Measurements from ENCODE around the gene PITPNM2. TPM values are rescaled to one million over a fixed set of nuclear protein-coding genes. Genes with fewer than 3 reads are reported as not detected.
A peak's percentile ranks its signal among the peaks of the same experiment; 100 is the strongest.

The PITPNM2 gene
- total and polyA plus RNA-seq, 9 donors: 3.0 to 6.5 (median 5.5) TPM

DNA sequence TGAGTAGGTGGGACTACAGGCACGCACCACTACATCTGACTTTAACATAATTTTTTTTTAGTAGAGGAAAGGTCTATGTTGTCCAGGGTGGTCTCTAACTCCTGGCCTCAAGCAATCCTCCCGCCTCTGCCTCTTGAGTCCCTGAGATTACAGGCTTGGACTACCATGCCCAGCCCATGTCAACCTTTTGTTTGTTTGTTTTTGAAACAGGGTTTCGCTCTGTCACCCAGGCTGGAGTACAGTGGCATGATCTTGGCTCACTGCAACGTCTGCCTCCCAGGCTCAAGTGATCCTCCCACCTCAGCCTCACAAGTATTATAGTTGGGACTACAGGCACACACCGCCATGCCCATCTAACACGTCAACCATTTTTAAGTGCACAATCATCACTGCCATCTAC lies 29.2 kb downstream of the PITPNM2 start:
- H3K9me3 ChIP-seq (replicated peaks; ENCODE audit: control insufficient read depth, low read depth, low read length): no peaks in the 10 kb centered on the region
- H3K36me3 ChIP-seq (ENCODE audit: control insufficient read depth, insufficient read depth, low read length): no peaks in the 10 kb centered on the region
- no peak for DNase-seq
- no peaks in the 10 kb centered on the region for H3K27me3 ChIP-seq (ENCODE audit: control insufficient read depth, insufficient read depth, low read length)
- no peak overlapping the region for H3K4me3 ChIP-seq (ENCODE audit: low read length)
- no peak overlapping the region for H3K27ac ChIP-seq (ENCODE audit: low read length)
- WGBS (ENCODE audit: insufficient coverage): 85% methylated on average over 4 of the region's 6 CpGs
- peaks cover 16% of the 10 kb centered on the region for H3K4me1 ChIP-seq (ENCODE audit: control insufficient read depth, insufficient read depth, low read length)

DNA sequence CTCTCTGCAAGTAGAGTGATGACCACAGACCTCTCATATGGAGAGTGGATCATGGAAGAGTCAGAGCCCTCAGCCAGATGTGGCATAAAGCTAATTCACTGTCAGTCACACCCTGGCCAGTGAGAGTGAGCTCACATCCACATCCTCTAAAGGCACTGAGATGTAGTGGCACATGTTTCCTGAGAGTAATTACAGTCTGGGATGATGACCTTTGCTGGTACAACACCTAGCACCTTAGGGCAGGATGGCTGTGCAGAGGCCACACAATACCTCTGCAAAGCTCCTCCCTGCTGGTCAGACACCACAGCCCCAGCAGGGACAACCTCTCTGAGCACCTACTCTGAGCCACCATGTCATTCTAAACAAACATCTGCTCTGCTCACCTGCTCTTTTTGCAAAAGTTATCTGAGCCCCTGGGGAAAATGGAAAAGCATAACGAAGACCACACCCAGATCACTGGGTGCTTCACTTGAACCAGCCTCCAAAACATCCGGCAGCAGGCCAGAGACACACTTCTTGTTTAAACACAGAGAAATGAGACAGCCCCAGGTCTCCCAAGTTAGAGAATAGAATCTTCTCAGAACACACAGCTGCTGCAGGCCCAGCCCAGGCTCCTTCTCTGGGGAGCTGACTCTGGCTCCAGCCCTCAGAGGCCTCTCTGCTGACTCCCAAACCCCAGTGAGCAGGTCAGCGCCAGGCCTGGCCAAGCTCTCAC lies 30.3 kb downstream of the PITPNM2 start:
- H3K4me3 ChIP-seq (ENCODE audit: low read length): no peak overlapping the region
- H3K27ac ChIP-seq (ENCODE audit: low read length): no peak overlapping the region
- no peaks in the 10 kb centered on the region for H3K36me3 ChIP-seq (ENCODE audit: control insufficient read depth, insufficient read depth, low read length)
- 69% methylated on average over 3 of the region's 3 CpGs for WGBS (ENCODE audit: insufficient coverage)
- peaks cover 18% of the 10 kb centered on the region for H3K4me1 ChIP-seq (ENCODE audit: control insufficient read depth, insufficient read depth, low read length)
- no peaks in the 10 kb centered on the region for H3K27me3 ChIP-seq (ENCODE audit: control insufficient read depth, insufficient read depth, low read length)
- no peak for DNase-seq
- no peaks in the 10 kb centered on the region for H3K9me3 ChIP-seq (replicated peaks; ENCODE audit: control insufficient read depth, low read depth, low read length)

DNA sequence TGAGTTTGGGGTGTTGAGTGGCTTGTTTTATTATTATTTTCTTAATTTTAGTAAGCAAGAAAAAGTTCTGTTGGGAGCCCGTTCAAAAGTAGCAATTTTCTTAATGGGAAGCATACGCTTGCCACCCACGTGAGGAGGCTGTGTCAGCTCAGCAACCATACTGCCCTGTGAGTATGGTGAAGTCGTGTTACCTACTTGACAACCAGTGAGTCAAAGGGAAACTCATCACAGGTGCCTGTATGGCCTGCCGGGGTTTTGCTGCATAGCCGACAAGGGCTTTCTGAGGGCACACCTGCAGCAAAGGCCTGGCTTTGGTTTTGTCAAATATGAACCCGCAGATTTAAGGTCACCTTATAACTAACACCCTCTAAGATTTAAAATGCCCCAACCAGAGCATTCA lies 31.1 kb downstream of the PITPNM2 start:
- DNase-seq: no peak

GRCh38 chr12:123118497-123118896 lies 32.4 kb downstream of the PITPNM2 start:
- WGBS (ENCODE audit: insufficient coverage): 51% methylated on average over 2 of the region's 8 CpGs
- Histone ChIP-seq H3K4me3 (ENCODE audit: low read length) (no peak overlapping the region), H3K27ac (ENCODE audit: low read length) (no peak overlapping the region), H3K27me3 (ENCODE audit: control insufficient read depth, insufficient read depth, low read length) (no peaks in the 10 kb centered on the region), H3K36me3 (ENCODE audit: control insufficient read depth, insufficient read depth, low read length) (no peaks in the 10 kb centered on the region), H3K4me1 (ENCODE audit: control insufficient read depth, insufficient read depth, low read length) (peaks cover 29% of the 10 kb centered on the region), H3K9me3 (replicated peaks; ENCODE audit: control insufficient read depth, low read depth, low read length) (no peaks in the 10 kb centered on the region)
- DNase-seq: peak; percentile 55

More for the DNA sequence above, 31.1 kb downstream of the PITPNM2 start:
- Histone ChIP-seq H3K27me3 (ENCODE audit: control insufficient read depth, insufficient read depth, low read length) (no peaks in the 10 kb centered on the region), H3K36me3 (ENCODE audit: control insufficient read depth, insufficient read depth, low read length) (no peaks in the 10 kb centered on the region), H3K27ac (ENCODE audit: low read length) (no peak overlapping the region), H3K9me3 (replicated peaks; ENCODE audit: control insufficient read depth, low read depth, low read length) (no peaks in the 10 kb centered on the region), H3K4me1 (ENCODE audit: control insufficient read depth, insufficient read depth, low read length) (peaks cover 24% of the 10 kb centered on the region), H3K4me3 (ENCODE audit: low read length) (no peak overlapping the region)
- 58% methylated on average over 7 of the region's 7 CpGs for WGBS (ENCODE audit: insufficient coverage)

DNA sequence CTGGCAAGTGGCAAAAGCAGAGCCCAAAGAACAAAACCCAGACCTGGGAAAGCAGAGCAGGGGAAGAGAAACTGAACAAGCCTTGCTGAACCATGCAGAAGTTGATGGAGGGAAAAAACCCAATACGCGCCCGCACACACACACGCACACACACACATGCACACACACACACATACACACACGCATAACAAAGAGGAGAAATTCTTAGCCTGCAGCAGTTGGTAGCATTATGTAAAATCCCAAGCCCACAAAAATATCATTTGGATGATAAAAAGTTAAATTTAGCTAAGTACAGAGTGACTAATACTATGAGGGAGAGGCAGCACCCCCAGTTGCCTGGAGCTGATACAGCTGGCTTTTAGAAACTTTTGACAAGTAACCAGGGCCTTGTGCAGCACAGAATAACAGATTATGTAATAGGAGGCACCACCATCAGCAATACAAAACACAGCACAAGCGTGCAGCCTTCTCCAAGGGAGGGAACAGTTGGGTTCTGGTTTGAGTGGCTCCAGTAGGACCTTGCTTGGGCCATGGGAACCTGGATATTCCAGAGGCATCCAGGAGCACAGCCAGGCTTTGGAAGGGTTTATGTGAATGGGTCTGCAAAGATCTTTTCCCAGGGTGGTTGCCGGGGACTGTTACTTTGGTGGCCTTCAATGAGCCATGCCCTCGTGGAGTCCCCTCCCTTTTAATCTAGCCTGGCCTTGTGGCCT lies 35.3 kb downstream of the PITPNM2 start:
- no CpG with 5 or more reads among the region's 8 CpGs for WGBS (ENCODE audit: insufficient coverage)
- DNase-seq: peak; percentile 88
- H3K4me1 ChIP-seq (ENCODE audit: control insufficient read depth, insufficient read depth, low read length): peaks cover 23% of the 10 kb centered on the region

DNA sequence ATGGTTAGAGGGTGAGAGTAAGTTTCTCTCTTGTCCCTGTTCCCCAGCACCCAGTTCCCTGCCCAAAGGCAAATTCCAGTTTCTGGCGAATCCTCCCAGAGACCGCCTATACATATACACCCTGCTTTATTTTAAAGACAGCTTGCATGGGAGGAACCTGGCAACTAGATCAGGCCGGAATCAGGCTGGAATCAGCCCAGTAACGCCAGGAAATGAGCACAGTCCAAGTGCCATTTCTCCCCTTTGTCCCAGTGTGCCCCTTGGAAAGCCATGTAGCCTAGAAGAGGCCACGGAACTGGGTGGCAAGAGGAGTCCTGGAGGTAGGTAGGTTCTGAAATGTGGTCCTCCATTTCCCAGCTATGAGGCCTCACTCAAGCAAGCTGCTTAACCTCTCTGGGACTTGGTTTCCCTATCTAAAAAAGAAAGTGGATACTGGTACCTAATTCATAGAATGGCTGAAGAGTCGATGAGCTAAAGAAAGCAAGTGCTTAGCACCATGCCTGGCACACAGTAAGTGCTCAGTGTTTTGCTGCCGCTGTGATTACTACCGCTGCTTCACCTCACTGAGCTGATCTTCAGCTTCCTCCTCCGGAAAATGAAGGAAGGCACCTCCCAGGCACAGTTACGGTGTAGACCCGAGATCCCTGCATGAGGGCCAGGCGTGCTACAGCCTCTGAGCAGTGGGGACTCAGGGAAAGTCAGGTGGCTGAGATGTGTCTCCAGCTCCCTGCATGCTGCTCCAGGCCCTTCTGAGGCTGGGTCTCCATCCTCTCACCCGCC lies 36.4 kb downstream of the PITPNM2 start:
- 84% methylated on average over 9 of the region's 13 CpGs for WGBS (ENCODE audit: insufficient coverage)
- Histone ChIP-seq H3K4me3 (ENCODE audit: low read length) (no peak overlapping the region), H3K27ac (ENCODE audit: low read length) (peak overlapping the region; percentile 26), H3K36me3 (ENCODE audit: control insufficient read depth, insufficient read depth, low read length) (no peaks in the 10 kb centered on the region), H3K9me3 (replicated peaks; ENCODE audit: control insufficient read depth, low read depth, low read length) (no peaks in the 10 kb centered on the region), H3K27me3 (ENCODE audit: control insufficient read depth, insufficient read depth, low read length) (no peaks in the 10 kb centered on the region), H3K4me1 (ENCODE audit: control insufficient read depth, insufficient read depth, low read length) (peaks cover 18% of the 10 kb centered on the region)
- no peak for DNase-seq

More for the DNA sequence above, 35.3 kb downstream of the PITPNM2 start:
- Histone ChIP-seq H3K27me3 (ENCODE audit: control insufficient read depth, insufficient read depth, low read length) (no peaks in the 10 kb centered on the region), H3K36me3 (ENCODE audit: control insufficient read depth, insufficient read depth, low read length) (no peaks in the 10 kb centered on the region), H3K27ac (ENCODE audit: low read length) (no peak overlapping the region), H3K4me3 (ENCODE audit: low read length) (no peak overlapping the region), H3K9me3 (replicated peaks; ENCODE audit: control insufficient read depth, low read depth, low read length) (no peaks in the 10 kb centered on the region)

DNA sequence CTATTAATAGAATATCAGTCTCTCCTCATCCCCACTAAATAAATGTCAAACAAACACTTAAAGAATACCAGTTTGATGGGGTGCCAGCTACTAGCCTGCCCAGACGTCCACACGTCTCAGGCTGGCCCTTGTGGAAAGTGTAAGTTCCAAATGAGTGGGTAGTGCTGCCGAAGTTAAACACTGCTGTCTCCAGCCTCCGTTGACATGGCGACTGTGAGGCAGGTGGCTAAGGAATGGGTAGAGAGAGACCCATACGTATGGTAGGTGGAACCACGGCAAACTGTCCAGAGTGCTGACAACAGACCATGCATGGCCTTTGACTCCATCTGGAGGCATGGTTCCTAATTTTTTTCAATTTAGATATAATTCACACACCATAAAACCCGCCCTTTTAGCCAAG lies 37.9 kb downstream of the PITPNM2 start:
- Histone ChIP-seq H3K9me3 (replicated peaks; ENCODE audit: control insufficient read depth, low read depth, low read length) (no peaks in the 10 kb centered on the region), H3K36me3 (ENCODE audit: control insufficient read depth, insufficient read depth, low read length) (peaks cover 5% of the 10 kb centered on the region), H3K4me3 (ENCODE audit: low read length) (no peak overlapping the region), H3K4me1 (ENCODE audit: control insufficient read depth, insufficient read depth, low read length) (peaks cover 28% of the 10 kb centered on the region), H3K27me3 (ENCODE audit: control insufficient read depth, insufficient read depth, low read length) (no peaks in the 10 kb centered on the region), H3K27ac (ENCODE audit: low read length) (no peak overlapping the region)
- WGBS (ENCODE audit: insufficient coverage): 73% methylated on average over 5 of the region's 8 CpGs
- DNase-seq: no peak

DNA sequence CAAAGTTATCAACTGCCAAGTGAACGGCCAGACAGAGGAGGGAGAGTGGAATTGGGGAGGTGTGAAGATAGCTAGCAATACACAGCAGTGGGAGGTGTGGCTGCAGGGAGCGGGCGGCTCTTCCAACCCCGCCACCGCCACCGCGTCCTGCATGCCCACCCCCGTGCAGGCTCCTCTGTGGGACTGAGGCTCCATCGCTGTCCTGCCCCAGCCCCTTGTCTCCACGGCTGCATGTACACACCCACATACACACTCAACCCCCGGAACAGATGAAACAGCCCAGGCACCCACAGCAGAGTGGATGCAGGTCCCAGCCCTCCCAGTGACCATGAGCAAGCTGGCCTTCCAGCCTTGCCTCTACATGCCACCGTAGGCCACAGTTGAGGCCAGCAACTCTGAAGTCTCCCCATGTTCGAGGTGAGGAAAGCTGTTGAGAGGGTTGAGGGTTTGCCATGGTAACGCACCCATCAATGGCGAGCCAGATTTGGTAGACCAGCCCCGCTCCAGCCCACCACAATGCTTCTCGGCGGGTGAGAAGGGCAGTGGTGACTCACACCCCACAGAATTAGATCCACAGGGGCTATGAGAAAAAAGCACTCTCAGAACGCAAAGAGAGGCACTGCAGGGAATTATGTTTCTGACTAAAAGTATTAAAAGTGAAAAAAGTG lies 39.3 kb downstream of the PITPNM2 start:
- Histone ChIP-seq H3K36me3 (ENCODE audit: control insufficient read depth, insufficient read depth, low read length) (peaks cover 5% of the 10 kb centered on the region), H3K9me3 (replicated peaks; ENCODE audit: control insufficient read depth, low read depth, low read length) (no peaks in the 10 kb centered on the region), H3K27ac (ENCODE audit: low read length) (no peak overlapping the region), H3K4me1 (ENCODE audit: control insufficient read depth, insufficient read depth, low read length) (peaks cover 41% of the 10 kb centered on the region), H3K4me3 (ENCODE audit: low read length) (no peak overlapping the region), H3K27me3 (ENCODE audit: control insufficient read depth, insufficient read depth, low read length) (no peaks in the 10 kb centered on the region)
- 87% methylated on average over 12 of the region's 19 CpGs for WGBS (ENCODE audit: insufficient coverage)
- DNase-seq: no peak

- peaks cover 36% of the 10 kb centered on the region for H3K4me1 ChIP-seq (ENCODE audit: control insufficient read depth, insufficient read depth, low read length)
- WGBS (ENCODE audit: insufficient coverage): 57% methylated on average over 1 of the region's 3 CpGs
- no peak overlapping the region for H3K4me3 ChIP-seq (ENCODE audit: low read length)
- H3K36me3 ChIP-seq (ENCODE audit: control insufficient read depth, insufficient read depth, low read length): peaks cover 5% of the 10 kb centered on the region
- no peaks in the 10 kb centered on the region for H3K27me3 ChIP-seq (ENCODE audit: control insufficient read depth, insufficient read depth, low read length)
- H3K9me3 ChIP-seq (replicated peaks; ENCODE audit: control insufficient read depth, low read depth, low read length): no peaks in the 10 kb centered on the region
- no peak overlapping the region for H3K27ac ChIP-seq (ENCODE audit: low read length)
- peak; percentile 41 for DNase-seq
Observed at GRCh38 chr12:123109319-123109772, 41.5 kb downstream of the PITPNM2 start.

Data from muscle of leg (tissue), 11 donors.